Activated naive CD4-positive, alpha-beta T cell treated with anti-CD3 and anti-CD28 coated beads for 36 hours (primary cell): ENCODE results near the gene ARHGAP24. TPM values are rescaled to one million over a fixed set of nuclear protein-coding genes. Genes with fewer than 3 reads are reported as not detected.
"Not testable (repeated sequence)": the region's sequence is repeated elsewhere in the genome, so short reads cannot be mapped to it uniquely, and the experiment has no call there.

Source experiments
- CTCF ChIA-PET: fragments of 350-600 bp; sonication (Branson Sonifier 250); formaldehyde crosslinking; loops from one replicate; lab custom pipeline; 2021; ENCODE audit warnings: antibody characterized with exemption; lab: Charles Lee
- DNase-seq: peaks from one replicate; pipeline ENCODE4 v3.0.0-alpha.2; 2020
- H3K27ac Mint-ChIP-seq: one replicate; pipeline ENCODE4 v1.8.0; 2021; ENCODE audit warnings: mild to moderate bottlenecking, mixed read lengths
- H3K27me3 Mint-ChIP-seq: one replicate; pipeline ENCODE4 v1.8.0; 2021; ENCODE audit warnings: low read depth, mixed read lengths
- H3K36me3 Mint-ChIP-seq: one replicate; pipeline ENCODE4 v1.8.0; 2021; ENCODE audit warnings: low read depth, mixed read lengths
- H3K4me1 Mint-ChIP-seq: one replicate; pipeline ENCODE4 v1.8.0; 2021; ENCODE audit warnings: low read depth, mixed read lengths
- H3K4me3 Mint-ChIP-seq: one replicate; pipeline ENCODE4 v1.8.0; 2021; ENCODE audit warnings: mild to moderate bottlenecking, moderate library complexity, mixed read lengths
- H3K9me3 Mint-ChIP-seq: one replicate; pipeline ENCODE4 v1.8.0; 2021; ENCODE audit warnings: mixed read lengths
- intact Hi-C: fragments of 100-400 bp; cut with micrococcal nuclease; formaldehyde crosslinking; loops from one replicate; pipeline ENCODE4 v1.15.1; 2023
- total RNA-seq, 2 experiments: library from RNA; stranded (reverse); gene quantifications; one replicate each; pipeline ENCODE4 v1.2.3, GENCODE V29; 2021

The ARHGAP24 gene
- total RNA-seq, 2 experiments from 2014 or later = not detected

DNA sequence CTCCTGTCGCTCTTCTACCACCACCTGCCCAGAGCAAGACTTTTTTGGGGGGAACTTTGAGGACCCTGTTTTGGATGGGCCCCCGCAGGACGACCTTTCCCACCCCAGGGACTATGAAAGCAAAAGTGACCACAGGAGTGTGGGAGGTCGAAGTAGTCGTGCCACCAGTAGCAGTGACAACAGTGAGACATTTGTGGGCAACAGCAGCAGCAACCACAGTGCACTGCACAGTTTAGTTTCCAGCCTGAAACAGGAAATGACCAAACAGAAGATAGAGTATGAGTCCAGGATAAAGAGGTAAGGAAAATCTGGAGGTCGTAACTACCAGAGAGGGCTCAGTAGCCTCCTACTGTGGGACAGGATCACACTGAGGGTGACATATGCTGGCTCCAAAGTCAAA, 520.4 kb downstream of the ARHGAP24 start:
- intact Hi-C loops = no loop called here
- Mint-ChIP-seq H3K4me3 (no peak overlapping the region), H3K27me3 (no peaks in the 10 kb centered on the region), H3K36me3 (no peaks in the 10 kb centered on the region), H3K27ac (no peak overlapping the region), H3K9me3 (no peaks in the 10 kb centered on the region), H3K4me1 (no peaks in the 10 kb centered on the region)
- CTCF ChIA-PET = no interaction called here
- no peak for DNase-seq

DNA sequence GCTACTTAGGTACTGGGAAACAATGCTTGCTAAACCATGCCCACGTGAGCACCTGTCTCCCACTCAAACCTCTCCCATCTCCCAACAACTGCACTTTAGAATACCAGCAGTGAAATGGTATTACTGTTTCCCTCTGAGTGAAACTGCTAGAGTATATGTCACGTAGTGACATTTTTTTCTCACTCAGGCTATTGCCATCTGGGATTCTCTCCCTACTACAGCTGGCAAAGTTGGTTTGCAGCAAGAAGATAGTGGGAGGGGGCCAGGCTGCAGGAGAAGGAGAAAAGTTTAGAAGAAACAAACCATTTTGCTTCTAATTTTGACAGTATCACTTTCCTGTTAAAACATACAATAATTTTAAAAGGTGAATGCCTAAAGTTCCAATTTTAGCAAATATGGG, 526.6 kb downstream of the ARHGAP24 start:
- CTCF ChIA-PET = no interaction called here
- H3K9me3 Mint-ChIP-seq = no peaks in the 10 kb centered on the region
- intact Hi-C loops = no loop called here
- H3K4me3 Mint-ChIP-seq = no peak overlapping the region
- no peaks in the 10 kb centered on the region for H3K4me1 Mint-ChIP-seq
- no peak overlapping the region for H3K27ac Mint-ChIP-seq
- no peak for DNase-seq
- no peaks in the 10 kb centered on the region for H3K27me3 Mint-ChIP-seq
- H3K36me3 Mint-ChIP-seq = no peaks in the 10 kb centered on the region

DNA sequence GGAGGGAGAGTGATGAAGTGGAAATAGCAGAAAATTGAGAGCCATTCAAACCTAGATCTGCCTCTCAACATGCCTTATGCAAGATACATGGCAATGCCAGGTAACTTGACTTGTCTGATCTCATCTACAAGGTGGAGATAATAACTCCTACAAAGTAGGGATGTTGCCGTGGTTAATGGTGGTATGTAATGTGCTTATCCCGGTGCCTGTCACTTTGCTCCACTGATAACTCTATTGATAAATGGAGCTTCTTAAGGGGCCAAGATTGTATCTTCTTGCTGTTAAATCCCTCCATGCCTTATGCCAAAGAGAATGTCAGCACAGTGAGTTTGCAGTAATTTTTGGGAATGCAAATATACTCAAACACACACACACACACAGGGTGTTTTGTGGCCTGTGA, 529.1 kb downstream of the ARHGAP24 start:
- Mint-ChIP-seq H3K27ac (no peak overlapping the region), H3K27me3 (no peaks in the 10 kb centered on the region), H3K4me3 (no peak overlapping the region), H3K9me3 (no peaks in the 10 kb centered on the region), H3K4me1 (no peaks in the 10 kb centered on the region), H3K36me3 (no peaks in the 10 kb centered on the region)
- CTCF ChIA-PET = no interaction called here
- intact Hi-C loops = no loop called here
- DNase-seq = no peak

DNA sequence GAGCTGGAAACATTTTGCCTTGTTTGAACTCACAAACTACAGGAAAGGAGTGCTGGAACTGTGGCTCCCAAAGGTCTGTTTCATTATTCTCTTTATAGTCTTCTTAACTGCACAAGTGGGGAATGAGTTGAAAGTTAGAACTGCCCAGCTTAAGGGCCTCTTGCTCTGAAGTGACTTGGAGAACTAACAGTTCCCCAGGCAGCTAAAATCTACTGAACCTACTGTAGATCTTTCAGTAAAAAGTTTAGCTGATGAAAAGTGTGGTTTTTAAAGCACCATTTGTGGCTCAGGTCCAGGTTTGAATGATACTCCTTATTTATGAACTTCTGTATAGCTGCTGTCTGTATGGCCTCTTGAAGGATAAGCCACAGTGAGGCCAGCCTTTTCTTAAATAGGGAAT, 531.1 kb downstream of the ARHGAP24 start:
- CTCF ChIA-PET = no interaction called here
- no peaks in the 10 kb centered on the region for H3K36me3 Mint-ChIP-seq

DNA sequence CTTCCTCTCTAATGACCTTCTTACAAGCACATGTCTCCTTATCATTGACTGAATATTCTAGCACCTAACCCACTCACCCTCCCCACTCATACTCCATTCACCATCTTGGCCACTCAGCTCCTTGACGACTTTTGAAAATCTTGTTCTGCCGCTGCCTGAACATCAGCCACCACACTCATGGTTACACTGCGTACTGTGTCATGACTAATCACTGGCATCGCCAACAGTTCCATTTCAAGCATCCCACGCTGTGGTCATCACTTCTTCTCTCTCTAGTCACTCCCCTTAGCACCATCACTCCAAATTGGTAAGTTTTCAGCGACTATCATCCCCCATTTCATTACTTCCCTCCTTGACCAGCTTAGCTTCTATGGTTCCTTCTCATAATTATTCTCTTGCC, 532.1 kb downstream of the ARHGAP24 start:
- Mint-ChIP-seq H3K4me3 (no peak overlapping the region), H3K9me3 (no peaks in the 10 kb centered on the region), H3K36me3 (no peaks in the 10 kb centered on the region), H3K27me3 (no peaks in the 10 kb centered on the region), H3K27ac (no peak overlapping the region), H3K4me1 (no peaks in the 10 kb centered on the region)
- CTCF ChIA-PET = interaction anchor here (0.6 kb wide), 1 partner anchor 35 kb away, joined by 3 read pairs; no protein-coding TSS in a partner anchor
- intact Hi-C loops = no loop called here
- no peak for DNase-seq

More for the DNA sequence above, 531.1 kb downstream of the ARHGAP24 start:
- Mint-ChIP-seq H3K27me3 (no peaks in the 10 kb centered on the region), H3K4me1 (no peaks in the 10 kb centered on the region), H3K4me3 (no peak overlapping the region), H3K9me3 (no peaks in the 10 kb centered on the region), H3K27ac (no peak overlapping the region)
- no peak for DNase-seq
- intact Hi-C loops = no loop called here

DNA sequence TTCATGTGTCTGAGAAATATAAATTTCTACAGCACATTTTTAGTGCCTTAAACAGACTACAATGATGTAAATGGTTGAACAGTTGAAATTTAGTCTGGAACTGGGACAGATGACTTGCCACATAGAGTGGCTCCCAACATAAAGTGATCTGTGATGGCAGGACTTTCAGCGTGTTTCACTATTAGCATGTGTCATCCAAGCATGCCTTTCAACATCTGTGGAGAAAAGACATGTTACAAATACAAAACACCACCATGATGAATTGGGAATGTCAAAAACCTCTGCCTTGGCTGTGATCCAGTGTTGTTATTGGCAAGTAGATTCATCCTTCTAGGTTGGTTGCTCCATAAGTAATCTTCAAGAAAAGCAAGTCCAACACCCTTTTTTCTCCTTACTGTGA, 536.2 kb downstream of the ARHGAP24 start:
- Mint-ChIP-seq H3K9me3 (no peaks in the 10 kb centered on the region), H3K36me3 (no peaks in the 10 kb centered on the region), H3K27ac (no peak overlapping the region), H3K4me3 (no peak overlapping the region), H3K27me3 (no peaks in the 10 kb centered on the region), H3K4me1 (no peaks in the 10 kb centered on the region)
- CTCF ChIA-PET = no interaction called here
- intact Hi-C loops = no loop called here
- DNase-seq = no peak

DNA sequence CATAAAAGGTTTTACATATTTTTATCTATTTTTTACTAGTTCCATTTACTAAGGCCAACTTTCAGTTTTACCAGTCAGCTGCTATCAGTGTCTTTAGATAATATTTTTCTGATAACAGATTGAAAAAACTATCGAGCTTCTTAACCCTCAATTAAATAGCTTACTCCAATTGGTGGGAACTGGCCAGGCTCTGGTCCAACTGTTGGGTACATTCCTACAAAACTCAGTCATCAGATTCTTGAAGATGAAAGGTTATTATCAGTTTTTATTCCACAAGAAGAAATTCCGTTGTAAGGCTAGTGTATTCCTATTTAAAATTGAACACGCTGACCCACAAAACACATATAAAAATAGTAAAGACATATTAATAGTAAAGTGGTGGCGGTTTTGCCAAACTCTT, 538.7 kb downstream of the ARHGAP24 start:
- no peaks in the 10 kb centered on the region for H3K36me3 Mint-ChIP-seq
- no peaks in the 10 kb centered on the region for H3K4me1 Mint-ChIP-seq
- no peaks in the 10 kb centered on the region for H3K27me3 Mint-ChIP-seq
- no peak overlapping the region for H3K4me3 Mint-ChIP-seq
- no peak overlapping the region for H3K27ac Mint-ChIP-seq
- CTCF ChIA-PET = no interaction called here
- no peak for DNase-seq
- H3K9me3 Mint-ChIP-seq = no peaks in the 10 kb centered on the region
- intact Hi-C loops = no loop called here

DNA sequence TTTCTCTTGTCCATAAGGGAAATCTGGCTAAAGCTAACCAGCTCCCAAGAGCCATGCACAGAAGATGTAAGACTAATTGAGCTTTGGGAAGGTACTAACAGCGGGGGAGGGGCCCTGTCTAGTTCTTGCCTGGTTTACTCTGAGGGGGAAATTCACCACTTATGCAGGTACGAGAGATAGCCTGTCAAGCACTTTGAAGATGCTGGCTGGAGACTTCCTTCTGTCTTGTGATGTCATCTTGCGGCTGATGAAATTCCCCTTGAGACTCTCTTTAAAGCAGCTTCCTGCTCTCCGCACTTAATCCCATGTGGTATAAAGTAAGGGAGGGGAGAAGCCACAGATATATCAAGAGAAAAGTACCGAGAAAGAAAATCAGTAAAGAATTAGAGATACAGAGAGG, 539.6 kb downstream of the ARHGAP24 start:
- intact Hi-C loops = no loop called here
- Mint-ChIP-seq H3K9me3 (no peaks in the 10 kb centered on the region), H3K27ac (no peak overlapping the region), H3K4me3 (no peak overlapping the region), H3K27me3 (no peaks in the 10 kb centered on the region), H3K36me3 (no peaks in the 10 kb centered on the region), H3K4me1 (no peaks in the 10 kb centered on the region)
- DNase-seq = peak; percentile 4
- CTCF ChIA-PET = interaction anchor here (0.6 kb wide), 1 partner anchor 233 kb away, joined by 3 read pairs; no protein-coding TSS in a partner anchor

DNA sequence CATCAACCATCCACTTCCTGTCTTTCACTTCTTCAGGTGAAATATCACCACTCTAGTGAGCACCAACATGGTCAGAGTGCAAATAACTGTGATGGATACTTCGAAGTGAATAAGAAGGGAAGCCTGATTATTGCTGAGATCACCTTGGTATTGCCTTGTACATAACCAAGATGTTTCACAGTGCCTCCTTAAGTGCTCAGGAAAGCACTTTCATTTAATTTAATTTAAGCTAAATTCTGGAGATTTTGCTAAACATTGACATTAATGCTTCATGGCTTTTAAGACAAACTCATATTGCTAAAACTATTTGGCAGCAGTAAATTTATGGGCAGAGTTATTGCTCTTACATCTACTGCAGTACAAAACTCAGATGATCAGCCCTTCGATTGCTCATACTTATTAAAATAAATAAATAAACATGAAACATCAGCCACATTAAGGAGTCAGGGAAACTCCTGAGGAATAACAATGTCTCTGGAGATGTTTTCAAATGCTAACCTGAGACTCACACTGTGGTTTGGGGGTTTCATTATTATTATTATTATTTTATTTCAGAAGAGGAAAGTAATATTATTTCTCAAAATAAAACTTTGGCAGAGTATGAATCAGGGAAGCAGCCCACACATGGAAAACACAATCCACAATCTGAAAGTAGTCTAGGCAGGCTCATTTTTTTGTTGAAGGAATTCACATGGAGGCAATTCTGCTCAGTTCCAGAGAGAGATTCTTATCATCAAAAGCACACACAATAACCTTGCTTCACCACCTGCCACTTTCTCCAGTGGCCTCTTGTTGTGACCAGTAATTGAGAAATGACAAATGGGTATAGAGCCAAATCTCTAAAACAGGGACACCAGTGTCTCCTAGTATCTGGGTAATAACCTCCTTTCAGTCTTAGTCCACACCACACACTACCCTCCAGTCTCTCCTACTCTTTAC, 540.7 kb downstream of the ARHGAP24 start:
- intact Hi-C loops = no loop called here
- Mint-ChIP-seq H3K36me3 (no peaks in the 10 kb centered on the region), H3K4me1 (no peaks in the 10 kb centered on the region), H3K27me3 (no peaks in the 10 kb centered on the region), H3K4me3 (no peak overlapping the region), H3K9me3 (no peaks in the 10 kb centered on the region), H3K27ac (no peak overlapping the region)
- CTCF ChIA-PET = no interaction called here
- DNase-seq = no peak

DNA sequence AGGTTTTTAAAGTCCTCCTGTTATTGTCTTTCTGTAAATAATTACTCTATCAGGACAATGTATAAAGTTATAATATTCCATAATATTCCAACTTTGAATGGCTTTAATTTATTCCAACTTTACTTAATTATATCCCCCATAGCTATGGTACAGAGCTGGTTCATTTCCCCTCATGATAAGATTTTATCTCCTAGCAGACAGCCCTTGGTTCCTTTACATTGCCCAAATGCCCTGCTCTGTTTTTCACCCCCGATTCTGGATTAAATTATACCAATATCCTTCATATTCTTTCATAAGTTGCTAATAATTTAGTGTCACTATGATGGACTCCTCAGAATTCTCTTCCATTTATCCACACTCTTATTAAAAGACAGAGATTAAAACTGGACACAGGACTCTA, 544.4 kb downstream of the ARHGAP24 start:
- Mint-ChIP-seq H3K4me3 (no peak overlapping the region), H3K4me1 (no peaks in the 10 kb centered on the region), H3K9me3 (no peaks in the 10 kb centered on the region), H3K27ac (no peak overlapping the region), H3K27me3 (no peaks in the 10 kb centered on the region), H3K36me3 (no peaks in the 10 kb centered on the region)
- intact Hi-C loops = no loop called here
- no peak for DNase-seq
- CTCF ChIA-PET = interaction anchor here (1.3 kb wide), 1 partner anchor 26 kb away, joined by 6 read pairs; no protein-coding TSS in a partner anchor

DNA sequence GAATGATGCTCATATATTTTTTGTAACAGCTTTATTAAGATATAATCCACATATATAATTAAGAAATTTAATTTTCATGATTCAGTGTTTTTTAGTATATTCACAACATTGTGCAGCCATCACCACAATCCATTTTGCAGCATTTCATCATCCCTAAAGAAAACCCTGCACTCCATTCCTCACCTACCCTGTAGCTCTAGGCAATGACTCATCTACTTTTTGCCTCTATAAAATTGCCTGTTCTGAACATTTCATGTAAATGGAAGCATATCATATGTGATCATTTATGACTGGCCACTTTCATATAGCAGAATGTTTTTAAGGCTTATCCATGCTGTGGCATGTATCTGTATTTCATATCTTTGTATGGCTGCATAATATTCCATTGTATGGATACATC, 545.0 kb downstream of the ARHGAP24 start:
- intact Hi-C loops = no loop called here
- Mint-ChIP-seq H3K36me3 (no peaks in the 10 kb centered on the region), H3K4me1 (no peaks in the 10 kb centered on the region), H3K27me3 (no peaks in the 10 kb centered on the region), H3K4me3 (no peak overlapping the region), H3K27ac (no peak overlapping the region), H3K9me3 (no peaks in the 10 kb centered on the region)
- DNase-seq = no peak
- CTCF ChIA-PET = no interaction called here

DNA sequence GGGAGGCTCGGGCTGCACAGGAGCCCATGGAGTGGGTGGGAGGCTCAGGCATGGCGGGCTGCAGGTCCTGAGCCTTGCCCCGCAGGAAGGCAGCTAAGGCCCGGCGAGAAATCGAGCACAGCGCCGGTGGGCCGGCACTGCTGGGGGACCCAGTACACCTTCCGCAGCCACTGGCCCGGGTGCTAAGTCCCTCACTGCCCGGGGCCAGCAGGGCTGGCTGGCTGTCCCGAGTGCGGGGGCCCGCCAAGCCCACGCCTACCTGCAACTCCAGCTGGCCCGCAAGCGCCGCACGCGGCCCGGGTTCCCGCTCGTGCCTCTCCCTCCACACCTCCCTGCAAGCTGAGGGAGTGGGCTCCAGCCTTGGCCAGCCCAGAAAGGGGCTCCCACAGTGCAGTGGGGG, 546.7 kb downstream of the ARHGAP24 start:
- CTCF ChIA-PET, intact Hi-C loops, DNase-seq, H3K4me3 Mint-ChIP-seq, H3K27ac Mint-ChIP-seq, H3K27me3 Mint-ChIP-seq, H3K36me3 Mint-ChIP-seq, H3K9me3 Mint-ChIP-seq, H3K4me1 Mint-ChIP-seq: not testable (repeated sequence)

DNA sequence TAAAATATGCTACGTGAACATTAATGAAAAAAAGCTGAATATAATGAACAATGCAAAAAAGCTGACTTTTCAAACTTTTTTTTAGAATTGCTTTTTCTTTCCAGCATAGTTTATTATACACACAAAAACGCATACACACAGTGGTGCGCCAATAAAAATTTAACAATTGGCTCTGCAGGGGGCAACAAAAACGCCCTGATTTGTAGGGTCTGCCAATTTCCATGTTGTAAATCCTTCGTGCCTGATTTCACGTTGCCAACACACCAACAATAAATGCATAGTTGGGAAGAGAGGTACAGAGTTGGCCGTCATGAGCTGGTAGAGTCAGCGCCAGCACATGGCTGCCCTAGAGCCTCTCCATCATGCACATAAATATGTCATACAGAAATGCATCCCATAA, 551.8 kb downstream of the ARHGAP24 start:
- DNase-seq = no peak
- CTCF ChIA-PET = interaction anchor here (0.5 to 0.7 kb wide), 2 partner anchors 19 to 24 kb away, joined by 3 read pairs; no protein-coding TSS in a partner anchor
- H3K36me3 Mint-ChIP-seq = no peaks in the 10 kb centered on the region
- intact Hi-C loops = no loop called here
- H3K27me3 Mint-ChIP-seq = no peaks in the 10 kb centered on the region
- no peak overlapping the region for H3K4me3 Mint-ChIP-seq
- no peaks in the 10 kb centered on the region for H3K9me3 Mint-ChIP-seq
- no peaks in the 10 kb centered on the region for H3K4me1 Mint-ChIP-seq
- no peak overlapping the region for H3K27ac Mint-ChIP-seq
